ENCODE results near the gene DNAJB14.

DNAJB14 gene

DNA sequence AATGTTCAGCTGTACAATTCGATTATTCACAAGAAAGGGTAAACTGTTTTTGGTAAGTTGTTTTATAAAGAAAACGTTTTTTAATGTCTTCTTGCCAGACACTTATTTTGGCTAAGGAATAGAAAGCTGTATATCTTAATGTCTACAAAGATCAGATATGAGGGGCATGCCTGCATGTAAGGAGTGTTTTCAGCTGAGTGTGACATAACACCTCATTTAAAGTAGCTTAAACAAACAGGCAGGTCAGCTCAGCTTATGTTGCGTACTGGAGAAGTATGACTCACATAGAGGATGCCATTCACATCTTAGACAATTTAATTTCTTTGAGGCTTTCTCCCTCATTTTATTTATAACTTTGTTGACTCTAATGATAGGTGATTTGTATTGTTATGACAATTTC, 82.6 kb downstream of the DNAJB14 start:
- DNase-seq (ENCODE audit: low spot score), result no peak

- DNase-seq (ENCODE audit: low spot score), result peak; percentile 23
These were observed 85.1 kb downstream of the DNAJB14 start for GRCh38 chr4:99861120-99861905.

DNA sequence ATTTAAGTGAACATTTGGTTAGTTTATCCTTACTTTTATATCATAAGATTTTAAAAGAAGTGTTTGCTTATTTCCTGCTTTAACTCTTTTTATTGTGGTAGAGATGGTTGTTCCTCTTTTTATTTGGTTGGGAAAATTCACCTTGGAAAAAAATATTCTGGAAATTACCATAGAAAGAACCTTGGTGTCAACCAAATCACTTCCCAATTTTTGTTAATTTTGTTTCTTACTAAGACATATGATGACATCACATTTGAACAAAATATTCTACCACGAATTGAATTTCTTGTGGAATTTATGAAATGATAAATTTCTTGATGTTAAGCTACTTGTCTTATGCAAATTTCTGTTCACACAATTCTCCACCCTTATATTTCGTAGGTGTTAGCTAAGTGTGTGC, 85.9 kb downstream of the DNAJB14 start:
- no peak for DNase-seq (ENCODE audit: low spot score)

- DNase-seq (ENCODE audit: low spot score), result no peak
These were observed 86.8 kb downstream of the DNAJB14 start for GRCh38 chr4:99859618-99860017.

- no peak for DNase-seq (ENCODE audit: low spot score)
These were observed 89.1 kb downstream of the DNAJB14 start for GRCh38 chr4:99857307-99857706.

DNA sequence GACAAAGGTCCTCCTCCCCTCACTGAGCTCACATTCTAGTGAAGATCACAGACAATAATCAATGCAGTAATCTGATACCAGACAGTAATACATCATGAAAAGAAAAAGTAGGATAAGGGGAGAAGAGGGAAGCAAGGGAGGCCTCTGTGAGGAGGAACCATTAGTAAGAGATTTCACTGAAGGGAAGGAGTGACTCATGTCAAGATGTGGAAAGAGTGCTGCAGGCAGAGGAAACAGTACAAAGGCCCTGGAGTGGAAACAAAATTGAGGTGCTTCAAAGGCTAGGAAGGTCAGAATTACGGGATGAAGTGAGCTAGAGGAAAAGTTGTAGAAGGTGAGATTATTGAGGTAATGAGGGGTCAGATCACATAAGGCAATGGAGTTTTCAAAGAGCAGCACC, 90.3 kb downstream of the DNAJB14 start:
- DNase-seq (ENCODE audit: low spot score), result peak; percentile 63

- no peak for DNase-seq (ENCODE audit: low spot score)
These were observed 90.7 kb downstream of the DNAJB14 start for GRCh38 chr4:99855678-99856077.

- DNase-seq (ENCODE audit: low spot score), result no peak
These were observed 92.4 kb downstream of the DNAJB14 start for GRCh38 chr4:99853999-99854398.

GRCh38 chr4:99853190-99853589, 93.2 kb downstream of the DNAJB14 start:
- DNase-seq (ENCODE audit: low spot score), result no peak

GRCh38 chr4:99852199-99852749, 94.1 kb downstream of the DNAJB14 start:
- DNase-seq (ENCODE audit: low spot score), result no peak

DNA sequence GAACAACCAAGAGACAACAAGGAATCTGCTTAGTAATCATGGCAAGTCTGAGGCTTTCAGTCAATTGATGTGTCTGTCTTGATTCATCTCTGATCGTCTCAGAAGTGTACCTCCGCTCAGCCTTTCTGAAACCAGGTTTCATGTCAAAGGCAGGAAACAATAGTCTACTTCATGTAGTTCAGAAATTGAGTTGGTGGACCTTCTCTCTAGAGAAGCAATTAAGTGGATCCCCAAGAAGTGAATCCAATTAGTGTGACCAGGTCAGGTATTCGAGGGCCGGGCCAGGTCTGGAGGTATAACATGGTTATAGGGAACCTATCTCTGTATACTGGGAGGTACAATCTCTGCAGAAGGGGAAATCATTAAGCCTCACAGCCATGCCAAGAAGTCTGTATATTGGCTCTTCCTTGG, 97.8 kb downstream of the DNAJB14 start:
- no peak for DNase-seq (ENCODE audit: low spot score)

DNA sequence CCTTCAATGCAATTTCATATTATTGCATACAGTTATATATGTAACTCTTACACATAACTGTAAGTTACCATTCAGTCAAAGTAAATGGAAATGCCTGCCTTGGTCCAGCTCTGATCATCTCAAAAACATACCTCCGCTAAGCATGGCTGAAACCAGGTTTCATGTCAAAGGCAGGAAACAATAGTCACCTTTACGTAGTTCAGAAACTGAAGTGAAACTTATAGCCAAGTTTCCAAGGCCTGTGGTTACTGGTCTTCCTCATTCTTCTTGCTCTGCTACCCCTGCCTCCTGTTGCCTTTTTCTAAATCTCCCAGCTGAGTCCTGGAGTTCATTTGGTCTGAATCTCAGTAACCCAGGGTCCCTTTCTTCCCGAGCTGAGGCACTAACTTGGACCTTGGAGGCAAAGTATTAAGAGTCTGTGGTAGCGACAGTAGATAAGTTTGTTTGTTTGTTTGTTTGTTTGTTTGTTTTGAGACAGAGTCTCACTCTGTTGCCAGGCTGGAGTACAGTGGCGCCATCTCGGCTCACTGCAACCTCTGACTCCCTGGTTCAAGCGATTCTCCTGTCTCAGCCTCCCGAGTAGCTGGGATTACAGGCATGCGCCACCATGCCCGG, 98.9 kb downstream of the DNAJB14 start:
- no peak for DNase-seq (ENCODE audit: low spot score)

DNA sequence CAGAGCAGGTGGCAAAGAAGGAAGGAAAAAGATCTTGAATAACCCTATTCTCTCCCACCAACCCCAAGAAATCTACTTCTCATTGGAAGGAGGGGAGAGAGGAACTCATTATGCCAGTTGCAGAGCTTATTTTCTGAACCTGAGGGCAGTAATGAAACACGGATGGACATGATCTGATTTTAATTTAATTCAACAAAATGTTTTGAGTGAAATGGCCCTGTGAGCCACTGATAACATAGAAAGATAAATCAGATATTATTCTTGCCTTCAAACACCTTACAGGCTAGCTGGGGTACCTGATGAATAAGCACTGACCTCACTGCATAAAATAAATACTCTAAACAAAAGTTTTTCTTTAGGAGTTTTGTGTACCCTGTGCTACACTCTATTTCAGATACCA, 99.5 kb downstream of the DNAJB14 start:
- DNase-seq (ENCODE audit: low spot score), result no peak

Data from kidney tubule cell (primary cell).